Naive thymus-derived CD4-positive, alpha-beta T cell (primary cell): ENCODE measurements around the gene DHCR7. TPM values are rescaled to one million over a fixed set of nuclear protein-coding genes. Genes with fewer than 3 reads are reported as not detected.
A peak's percentile ranks its signal among the peaks of the same experiment; 100 is the strongest.

Experiments
- ATAC-seq: fragments of 150-1000 bp; cut with Tn5 transposase; 2 replicates; pipeline ENCODE4 v1.10.0; 2021; ENCODE audit warnings: mild to moderate bottlenecking, moderate library complexity
- CTCF ChIA-PET: fragments of 350-600 bp; sonication (Branson Sonifier 250); formaldehyde crosslinking; loops from one replicate; lab custom pipeline; 2021; ENCODE audit warnings: antibody characterized with exemption; lab: Charles Lee
- POLR2A ChIA-PET: fragments of 350-600 bp; sonication (Branson Sonifier 250); formaldehyde crosslinking; loops from one replicate; lab custom pipeline; 2021; ENCODE audit warnings: antibody characterized with exemption, inconsistent platforms; lab: Charles Lee
- DNase-seq, 9 donors: peaks; one replicate each; pipeline versions ENCODE4 v3.0.0 to v3.0.0-alpha.2; 2020 to 2022; ENCODE audit warnings: mixed read lengths in 1 of 9
- H3K27ac ChIP-seq: one replicate; pipeline ENCODE4 v1.7.0; 2013; ENCODE audit warnings: mild to moderate bottlenecking, low read depth, low read length, moderate library complexity
- H3K27me3 ChIP-seq, 2 donors: one replicate each; pipeline ENCODE4 v1.7.0; 2013; ENCODE audit warnings: low read length in 2 of 2, mild to moderate bottlenecking in 2 of 2, moderate library complexity in 2 of 2; ENCODE audit not compliant: control insufficient read depth in 2 of 2, insufficient read depth in 2 of 2
- H3K36me3 ChIP-seq, 3 experiments: 1 replicate in 2 of 3; 2 replicates in 1 of 3; pipeline ENCODE4 v1.7.0; 2013; ENCODE audit warnings: low read length in 3 of 3, mild to moderate bottlenecking in 3 of 3, moderate library complexity in 1 of 3; ENCODE audit not compliant: insufficient read depth in 3 of 3, control insufficient read depth in 2 of 3
- H3K4me1 ChIP-seq, 2 donors: one replicate each; pipeline ENCODE4 v1.7.0; 2013; ENCODE audit warnings: low read length in 2 of 2, mild to moderate bottlenecking in 2 of 2, moderate library complexity in 1 of 2; ENCODE audit not compliant: control insufficient read depth in 2 of 2, insufficient read depth in 2 of 2
- H3K4me3 ChIP-seq: 2 replicates; pipeline ENCODE4 v1.7.0; 2013; ENCODE audit warnings: mild to moderate bottlenecking, low read length
- H3K9me3 ChIP-seq, 3 experiments: 1 replicate in 2 of 3; 2 replicates in 1 of 3; pipeline ENCODE4 v1.7.0; 2013; ENCODE audit warnings: low read length in 3 of 3; ENCODE audit not compliant: control insufficient read depth in 2 of 3
- H3K27ac Mint-ChIP-seq, 9 donors: one replicate each; pipeline ENCODE4 v1.8.0; 2020 to 2022; ENCODE audit warnings: mixed read lengths in 9 of 9, mild to moderate bottlenecking in 8 of 9, moderate library complexity in 5 of 9, inconsistent platforms in 2 of 9
- H3K27me3 Mint-ChIP-seq, 5 donors: one replicate each; pipeline ENCODE4 v1.8.0; 2021 to 2022; ENCODE audit warnings: mixed read lengths in 5 of 5, mild to moderate bottlenecking in 1 of 5
- H3K36me3 Mint-ChIP-seq, 5 donors: one replicate each; pipeline ENCODE4 v1.8.0; 2020 to 2022; ENCODE audit warnings: mixed read lengths in 5 of 5, mild to moderate bottlenecking in 3 of 5, inconsistent platforms in 1 of 5
- H3K4me1 Mint-ChIP-seq, 7 donors: one replicate each; pipeline ENCODE4 v1.8.0; 2020 to 2022; ENCODE audit warnings: mixed read lengths in 7 of 7, mild to moderate bottlenecking in 3 of 7, inconsistent platforms in 1 of 7
- H3K4me3 Mint-ChIP-seq, 10 donors: one replicate each; pipeline ENCODE4 v1.8.0; 2020 to 2022; ENCODE audit warnings: mild to moderate bottlenecking in 10 of 10, mixed read lengths in 10 of 10, moderate library complexity in 6 of 10, inconsistent platforms in 2 of 10
- H3K9me3 Mint-ChIP-seq, 11 donors: one replicate each; pipeline ENCODE4 v1.8.0; 2020 to 2022; ENCODE audit warnings: mixed read lengths in 11 of 11, mild to moderate bottlenecking in 4 of 11, inconsistent platforms in 1 of 11, moderate library complexity in 1 of 11
- intact Hi-C, 2 donors: fragments of 100-400 bp; cut with micrococcal nuclease; formaldehyde crosslinking; loops; one replicate each; pipeline ENCODE4 v1.15.1; 2023
- polyA plus RNA-seq, 2 donors: library from polyadenylated mRNA; unstranded; fragments of 300-500 nt; fragmentation: Illumina TruSeq; gene quantifications; one replicate each; pipeline ENCODE4 v1.2.3, GENCODE V29; 2021
- total RNA-seq, 6 experiments: library from RNA in 5 of 6; stranded (reverse) in 5 of 6; gene quantifications; 1 replicate in 5 of 6; 2 replicates in 1 of 6; pipeline ENCODE4 v1.2.3 and lab custom pipeline; 2021 to 2026

DHCR7 gene
- total and polyA plus RNA-seq, 7 experiments from 2014 or later = 14.7 to 46.1 (median 22.2) TPM

GRCh38 chr11:71490731-71491390 is 42.7 kb upstream of the DHCR7 start:
- CTCF ChIA-PET = no interaction called here
- ATAC-seq = no peak
- Histone ChIP-seq H3K36me3 (peaks cover 0 to 82% (median 12%) of the 10 kb centered on the region in 3 experiments), H3K9me3 (no peaks in the 10 kb centered on the region), H3K27ac (no peak overlapping the region), H3K4me3 (no peak overlapping the region), H3K27me3 (no peaks in the 10 kb centered on the region), H3K4me1 (no peaks in the 10 kb centered on the region)
- H3K27ac Mint-ChIP-seq = no peak overlapping the region
- no peak for DNase-seq
- POLR2A ChIA-PET = no interaction called here
- no peaks in the 10 kb centered on the region for H3K27me3 Mint-ChIP-seq
- no peaks in the 10 kb centered on the region for H3K9me3 Mint-ChIP-seq
- no peak overlapping the region for H3K4me3 Mint-ChIP-seq
- peaks cover 30 to 85% (median 53%) of the 10 kb centered on the region in 5 donors for H3K36me3 Mint-ChIP-seq
- intact Hi-C loops = no loop called here
- peaks cover 0 to 29% (median 0%) of the 10 kb centered on the region in 7 donors for H3K4me1 Mint-ChIP-seq

- no peak overlapping the region for H3K27ac ChIP-seq
- ATAC-seq = no peak
- CTCF ChIA-PET = no interaction called here
- DNase-seq = no peak
- Mint-ChIP-seq H3K4me1 (peaks cover 0 to 29% (median 0%) of the 10 kb centered on the region in 7 donors), H3K9me3 (no peaks in the 10 kb centered on the region), H3K27me3 (no peaks in the 10 kb centered on the region), H3K4me3 (no peak overlapping the region), H3K27ac (peak overlapping the region in 1 of 9 donors; percentile 86), H3K36me3 (peaks cover 36 to 85% (median 53%) of the 10 kb centered on the region in 5 donors)
- intact Hi-C loops = no loop called here
- no peaks in the 10 kb centered on the region for H3K4me1 ChIP-seq
- POLR2A ChIA-PET = no interaction called here
- H3K36me3 ChIP-seq = peaks cover 0 to 82% (median 12%) of the 10 kb centered on the region in 3 experiments
- no peak overlapping the region for H3K4me3 ChIP-seq
- no peaks in the 10 kb centered on the region for H3K27me3 ChIP-seq
- no peaks in the 10 kb centered on the region for H3K9me3 ChIP-seq
Measured at GRCh38 chr11:71490044-71490730, 42.0 kb upstream of the DHCR7 start.

- no peak overlapping the region for H3K27ac ChIP-seq
- H3K4me3 ChIP-seq = no peak overlapping the region
- peak in 1 of 9 donors; percentile 71 for DNase-seq
- peaks cover 0 to 82% (median 8%) of the 10 kb centered on the region in 3 experiments for H3K36me3 ChIP-seq
- ATAC-seq = no peak
- H3K27ac Mint-ChIP-seq = peak overlapping the region in 1 of 9 donors; percentile 86
- no peaks in the 10 kb centered on the region for H3K27me3 Mint-ChIP-seq
- H3K4me1 Mint-ChIP-seq = peaks cover 0 to 29% (median 0%) of the 10 kb centered on the region in 7 donors
- peaks cover 43 to 85% (median 52%) of the 10 kb centered on the region in 5 donors for H3K36me3 Mint-ChIP-seq
- peak overlapping the region in 1 of 10 donors; percentile 52 for H3K4me3 Mint-ChIP-seq
- no peaks in the 10 kb centered on the region for H3K27me3 ChIP-seq
- intact Hi-C loops = no loop called here
- H3K9me3 ChIP-seq = no peaks in the 10 kb centered on the region
- CTCF ChIA-PET = no interaction called here
- H3K9me3 Mint-ChIP-seq = no peaks in the 10 kb centered on the region
- POLR2A ChIA-PET = no interaction called here
- no peaks in the 10 kb centered on the region for H3K4me1 ChIP-seq
Measured at GRCh38 chr11:71489311-71490043, 41.3 kb upstream of the DHCR7 start.

GRCh38 chr11:71488681-71489270 is 40.6 kb upstream of the DHCR7 start:
- Mint-ChIP-seq H3K4me1 (peaks cover 0 to 29% (median 0%) of the 10 kb centered on the region in 7 donors), H3K27me3 (no peaks in the 10 kb centered on the region), H3K9me3 (no peaks in the 10 kb centered on the region), H3K36me3 (peaks cover 48 to 86% (median 53%) of the 10 kb centered on the region in 5 donors), H3K4me3 (peak overlapping the region in 1 of 10 donors; percentile 4), H3K27ac (peak overlapping the region in 1 of 9 donors; percentile 85)
- Histone ChIP-seq H3K4me1 (no peaks in the 10 kb centered on the region), H3K27ac (no peak overlapping the region), H3K4me3 (no peak overlapping the region), H3K27me3 (no peaks in the 10 kb centered on the region), H3K36me3 (peaks cover 0 to 85% (median 12%) of the 10 kb centered on the region in 3 experiments), H3K9me3 (no peaks in the 10 kb centered on the region)
- ATAC-seq (no peak), DNase-seq (no peak)
- CTCF ChIA-PET = no interaction called here
- POLR2A ChIA-PET = no interaction called here
- intact Hi-C loops = no loop called here

- Histone ChIP-seq H3K27ac (no peak overlapping the region), H3K36me3 (peaks cover 0 to 87% (median 13%) of the 10 kb centered on the region in 3 experiments), H3K27me3 (no peaks in the 10 kb centered on the region), H3K4me1 (no peaks in the 10 kb centered on the region), H3K9me3 (no peaks in the 10 kb centered on the region), H3K4me3 (no peak overlapping the region)
- ChIA-PET POLR2A (no interaction called here), CTCF (no interaction called here)
- peaks cover 0 to 29% (median 0%) of the 10 kb centered on the region in 7 donors for H3K4me1 Mint-ChIP-seq
- DNase-seq = no peak
- intact Hi-C loops = no loop called here
- H3K36me3 Mint-ChIP-seq = peaks cover 46 to 89% (median 51%) of the 10 kb centered on the region in 5 donors
- no peak for ATAC-seq
- peak overlapping the region in 1 of 9 donors; percentile 15 for H3K27ac Mint-ChIP-seq
- no peaks in the 10 kb centered on the region for H3K27me3 Mint-ChIP-seq
- H3K9me3 Mint-ChIP-seq = no peaks in the 10 kb centered on the region
- H3K4me3 Mint-ChIP-seq = no peak overlapping the region
Measured at GRCh38 chr11:71486320-71486719, 38.1 kb upstream of the DHCR7 start.

GRCh38 chr11:71485466-71485865 is 37.3 kb upstream of the DHCR7 start:
- no peaks in the 10 kb centered on the region for H3K27me3 ChIP-seq
- intact Hi-C loops = no loop called here
- ChIA-PET POLR2A (no interaction called here), CTCF (no interaction called here)
- Mint-ChIP-seq H3K36me3 (peaks cover 46 to 83% (median 47%) of the 10 kb centered on the region in 5 donors), H3K27me3 (no peaks in the 10 kb centered on the region), H3K4me3 (no peak overlapping the region), H3K27ac (no peak overlapping the region), H3K9me3 (no peaks in the 10 kb centered on the region), H3K4me1 (peaks cover 0 to 29% (median 0%) of the 10 kb centered on the region in 7 donors)
- no peak overlapping the region for H3K27ac ChIP-seq
- ATAC-seq (no peak), DNase-seq (no peak)
- no peak overlapping the region for H3K4me3 ChIP-seq
- H3K36me3 ChIP-seq = peaks cover 0 to 87% (median 16%) of the 10 kb centered on the region in 3 experiments
- H3K4me1 ChIP-seq = no peaks in the 10 kb centered on the region
- no peaks in the 10 kb centered on the region for H3K9me3 ChIP-seq
